Mucosa of descending colon (tissue), 3 donors: ENCODE measurements around the gene SPG7. TPM values are rescaled to one million over a fixed set of nuclear protein-coding genes. Genes with fewer than 3 reads are reported as not detected.
A peak's percentile ranks its signal among the peaks of the same experiment; 100 is the strongest.

Source experiments
- ATAC-seq: fragments of 200-7000 bp; cut with Tn5 transposase; one replicate; pipeline ENCODE4 v1.9.1; 2020; ENCODE audit warnings: mild to moderate bottlenecking, moderate library complexity
- DNase-seq, 3 donors: peaks; one replicate each; pipeline ENCODE4 v3.0.0-alpha.2; 2020
- H3K36me3 ChIP-seq: fragments of 200-600 bp; one replicate; pipeline ENCODE4 v1.8.0; 2021; ENCODE audit warnings: low read depth, mild to moderate bottlenecking
- H3K4me1 ChIP-seq: fragments of 200-600 bp; one replicate; pipeline ENCODE4 v1.8.0; 2021; ENCODE audit warnings: low read depth, mild to moderate bottlenecking
- H3K4me3 ChIP-seq: fragments of 200-600 bp; one replicate; pipeline ENCODE4 v1.8.0; 2021; ENCODE audit warnings: mild to moderate bottlenecking
- H3K9me3 ChIP-seq: fragments of 200-600 bp; one replicate; pipeline ENCODE4 v1.8.0; 2021; ENCODE audit warnings: mild to moderate bottlenecking
- CTCF ChIP-seq: fragments of 200-600 bp; IDR thresholded peaks from one replicate; pipeline ENCODE4 v1.8.0; 2022; ENCODE audit warnings: antibody characterized with exemption, mild to moderate bottlenecking
- intact Hi-C, 2 donors: fragments of 100-400 bp; cut with DNase I in 1 of 2; cut with micrococcal nuclease in 1 of 2; formaldehyde crosslinking; loops; one replicate each; pipeline versions ENCODE4 v1.11.0 to v1.11.1; 2022; cut with DNase I, micrococcal nuclease
- total RNA-seq, 3 donors: library from RNA; stranded (reverse); fragmentation: NEBNext Ultra II Directional in 2 of 3; extraction: Animal tissue kit (Norgen Biotek cat#: 25700) in 2 of 3; gene quantifications; one replicate each; pipeline versions ENCODE4 v1.2.1 to v1.2.4, GENCODE V29; 2021 to 2023
- donor health status: DM: no; HTN: no; CAD: no; lungs with moderate emphysema.
- donor health status: DM: no; HTN: no; CAD: no.
- donor health status: DM: no; HTN: yes; CAD: no.

SPG7 gene
- total RNA-seq, 3 donors from 2014 or later, result 112 to 137 (median 121) TPM

- Histone ChIP-seq H3K4me1 (peaks cover 25% of the 10 kb centered on the region), H3K4me3 (no peak overlapping the region), H3K36me3 (no peaks in the 10 kb centered on the region), H3K9me3 (no peaks in the 10 kb centered on the region)
- no peak for TF ChIP-seq CTCF
- DNase-seq, result no peak
- intact Hi-C loops, result no loop called here
- no peak for ATAC-seq
Measured at GRCh38 chr16:89557690-89558490, 49.7 kb downstream of the SPG7 start.

- intact Hi-C loops, result no loop called here
- peak; percentile 95 to 97 (median 95) for DNase-seq
Measured at GRCh38 chr16:89560378-89561141, 52.4 kb downstream of the SPG7 start, which contains the start of gene RPL13. RPL13 (plus strand) TSS chr16:89560682; CDS start chr16:89560960, 278 bp downstream.

GRCh38 chr16:89561142-89561883, 53.1 kb downstream of the SPG7 start:
- Histone ChIP-seq H3K36me3 (peaks cover 7% of the 10 kb centered on the region), H3K9me3 (no peaks in the 10 kb centered on the region), H3K4me3 (peak overlapping the region; percentile 71), H3K4me1 (peaks cover 50% of the 10 kb centered on the region)
- TF ChIP-seq CTCF, result no peak
- intact Hi-C loops, result no loop called here
- peak in 1 of 3 donors; percentile 76 for DNase-seq
- no peak for ATAC-seq

More at GRCh38 chr16:89560378-89561141, 52.4 kb downstream of the SPG7 start, which contains the start of gene RPL13:
- ATAC-seq, result peak; percentile 91
- Histone ChIP-seq H3K36me3 (peaks cover 7% of the 10 kb centered on the region), H3K4me1 (peaks cover 43% of the 10 kb centered on the region), H3K4me3 (peak within 1 kb of the TSS; percentile 71), H3K9me3 (no peaks in the 10 kb centered on the region)
- TF ChIP-seq CTCF, result no peak

GRCh38 chr16:89561884-89562599, 53.8 kb downstream of the SPG7 start:
- H3K9me3 ChIP-seq, result no peaks in the 10 kb centered on the region
- no peak for TF ChIP-seq CTCF
- no peak overlapping the region for H3K4me3 ChIP-seq
- intact Hi-C loops, result no loop called here
- H3K36me3 ChIP-seq, result peaks cover 7% of the 10 kb centered on the region
- H3K4me1 ChIP-seq, result peaks cover 51% of the 10 kb centered on the region
- ATAC-seq (peak; percentile 8), DNase-seq (peak in 1 of 3 donors; percentile 59)

- Histone ChIP-seq H3K36me3 (peaks cover 7% of the 10 kb centered on the region), H3K4me1 (peaks cover 47% of the 10 kb centered on the region), H3K9me3 (no peaks in the 10 kb centered on the region), H3K4me3 (no peak overlapping the region)
- ATAC-seq (no peak), DNase-seq (no peak)
- no peak for TF ChIP-seq CTCF
- intact Hi-C loops, result no loop called here
Measured at GRCh38 chr16:89562939-89563338, 54.7 kb downstream of the SPG7 start.
